22Rv1 (cell line): ENCODE data around the gene GID8.

Experiments
- ZFX ChIP-seq: fragments of 450-650 bp; IDR thresholded peaks from 2 replicates; pipeline ENCODE4 v1.6.1; 2017; ENCODE audit warnings: antibody characterized with exemption, borderline replicate concordance
- TF ChIP-seq, protein P1 (sequence below): fragments of 450-650 bp; IDR thresholded peaks from 2 replicates; pipeline ENCODE4 v1.5.1; 2017; ENCODE audit warnings: mild to moderate bottlenecking

DNA sequence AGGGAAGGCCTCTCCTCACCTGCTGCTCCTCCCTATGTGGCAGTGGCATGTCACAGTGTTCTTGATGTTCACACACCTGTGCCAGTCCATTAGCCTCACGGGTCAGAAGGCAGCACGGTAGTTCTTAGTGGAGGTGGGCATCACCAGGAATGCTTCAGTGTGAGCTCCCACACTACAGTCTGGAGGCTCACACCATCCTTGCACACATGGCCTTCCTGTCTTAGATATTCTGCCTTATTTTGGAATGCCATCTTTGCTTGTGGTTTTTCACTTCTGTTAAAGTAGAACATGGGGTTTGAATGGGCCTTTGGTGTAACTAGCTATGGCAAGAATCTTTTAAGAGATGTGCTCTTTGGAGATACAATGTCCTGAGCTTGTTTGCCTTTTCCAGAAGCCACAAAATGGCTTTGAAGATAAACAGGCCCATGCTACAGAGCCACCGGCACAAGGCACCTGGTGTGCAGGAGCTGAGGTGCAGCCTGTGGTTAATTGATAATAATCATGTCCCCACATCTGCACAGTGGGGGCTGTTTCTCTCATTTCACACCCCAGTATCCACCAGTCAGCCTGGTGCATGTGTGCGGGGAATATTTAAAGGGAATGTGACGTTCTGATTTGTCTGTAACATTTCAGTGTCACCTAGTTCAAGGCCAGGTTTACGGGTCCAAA lies 11.3 kb downstream of the GID8 start:
- TF ChIP-seq, protein P1, sequence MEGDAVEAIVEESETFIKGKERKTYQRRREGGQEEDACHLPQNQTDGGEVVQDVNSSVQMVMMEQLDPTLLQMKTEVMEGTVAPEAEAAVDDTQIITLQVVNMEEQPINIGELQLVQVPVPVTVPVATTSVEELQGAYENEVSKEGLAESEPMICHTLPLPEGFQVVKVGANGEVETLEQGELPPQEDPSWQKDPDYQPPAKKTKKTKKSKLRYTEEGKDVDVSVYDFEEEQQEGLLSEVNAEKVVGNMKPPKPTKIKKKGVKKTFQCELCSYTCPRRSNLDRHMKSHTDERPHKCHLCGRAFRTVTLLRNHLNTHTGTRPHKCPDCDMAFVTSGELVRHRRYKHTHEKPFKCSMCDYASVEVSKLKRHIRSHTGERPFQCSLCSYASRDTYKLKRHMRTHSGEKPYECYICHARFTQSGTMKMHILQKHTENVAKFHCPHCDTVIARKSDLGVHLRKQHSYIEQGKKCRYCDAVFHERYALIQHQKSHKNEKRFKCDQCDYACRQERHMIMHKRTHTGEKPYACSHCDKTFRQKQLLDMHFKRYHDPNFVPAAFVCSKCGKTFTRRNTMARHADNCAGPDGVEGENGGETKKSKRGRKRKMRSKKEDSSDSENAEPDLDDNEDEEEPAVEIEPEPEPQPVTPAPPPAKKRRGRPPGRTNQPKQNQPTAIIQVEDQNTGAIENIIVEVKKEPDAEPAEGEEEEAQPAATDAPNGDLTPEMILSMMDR: no peak
- no peak for TF ChIP-seq ZFX
